Neural cell (in vitro differentiated cells): ENCODE data around the gene CP. TPM values are rescaled to one million over a fixed set of nuclear protein-coding genes. Genes with fewer than 3 reads are reported as not detected.

Experiments used
- H2AFZ ChIP-seq: fragments of 200-600, 300-800 bp; sonication (generic), shearing (Covaris generic); 2 replicates; pipeline ENCODE4 v1.6.0; 2014; ENCODE audit warnings: low read depth, mild to moderate bottlenecking, antibody characterized with exemption, low read length, moderate library complexity
- H3F3A ChIP-seq: fragments of 200-600 bp; shearing (Covaris generic); 2 replicates; pipeline ENCODE4 v1.6.1; 2016; ENCODE audit warnings: mild to moderate bottlenecking, moderate library complexity, mixed read lengths, antibody characterized with exemption, low read length; ENCODE audit not compliant: insufficient read depth, poor library complexity, severe bottlenecking
- H3K27ac ChIP-seq: fragments of 200-600, 300-800 bp; sonication (generic), shearing (Covaris generic); 2 replicates; pipeline ENCODE4 v1.5.1; 2014; ENCODE audit warnings: mild to moderate bottlenecking, low read length, moderate library complexity
- H3K27me3 ChIP-seq: fragments of 300-800, 200-600 bp; sonication (generic), shearing (Covaris generic); 2 replicates; pipeline ENCODE4 v1.6.0; 2014; ENCODE audit warnings: mild to moderate bottlenecking, low read depth, low read length, moderate library complexity; ENCODE audit not compliant: insufficient read depth
- H3K36me3 ChIP-seq: fragments of 300-800, 200-600 bp; sonication (generic), shearing (Covaris generic); 2 replicates; pipeline ENCODE4 v1.5.1; 2014; ENCODE audit warnings: mild to moderate bottlenecking, antibody characterized with exemption, low read length, moderate library complexity; ENCODE audit not compliant: insufficient read depth
- H3K4me2 ChIP-seq: fragments of 300-800, 200-600 bp; sonication (generic), shearing (Covaris generic); 2 replicates; pipeline ENCODE4 v1.6.0; 2014; ENCODE audit warnings: mild to moderate bottlenecking, low read length
- H3K4me3 ChIP-seq: fragments of 300-800, 200-600 bp; sonication (generic), shearing (Covaris generic); 2 replicates; pipeline ENCODE4 v1.5.1; 2014; ENCODE audit warnings: mild to moderate bottlenecking, low read length, moderate library complexity
- H3K79me2 ChIP-seq: fragments of 200-600 bp; shearing (Covaris generic); replicated peaks from 2 replicates; pipeline ENCODE4 v1.6.0; 2014; ENCODE audit warnings: mild to moderate bottlenecking, low read length, moderate library complexity; ENCODE audit not compliant: insufficient read depth
- H3K9ac ChIP-seq: fragments of 300-800, 200-600 bp; sonication (generic), shearing (Covaris generic); 2 replicates; pipeline ENCODE4 v1.6.1; 2016; ENCODE audit warnings: mild to moderate bottlenecking, low read length, mixed read lengths
- H3K9me2 ChIP-seq: fragments of 200-600 bp; shearing (Covaris generic); 2 replicates; pipeline ENCODE4 v1.6.1; 2016; ENCODE audit warnings: mild to moderate bottlenecking, low read length, mixed read lengths; ENCODE audit not compliant: insufficient read depth
- H3K9me3 ChIP-seq: fragments of 200-600, 300-800 bp; sonication (generic), shearing (Covaris generic); 2 replicates; pipeline ENCODE4 v1.6.1; 2016; ENCODE audit warnings: mild to moderate bottlenecking, mixed run types, low read length, moderate library complexity, mixed read lengths
- H4K20me1 ChIP-seq: fragments of 200-600 bp; shearing (Covaris generic); 2 replicates; pipeline ENCODE4 v1.6.1; 2016; ENCODE audit warnings: mild to moderate bottlenecking, mixed run types; ENCODE audit not compliant: insufficient read depth
- CTCF ChIP-seq: fragments of 450-650 bp; IDR thresholded peaks from 2 replicates; pipeline ENCODE4 v1.5.1; 2014; ENCODE audit warnings: antibody characterized with exemption, mild to moderate bottlenecking, moderate library complexity; ENCODE audit not compliant: poor library complexity, severe bottlenecking
- EP300 ChIP-seq: fragments of 450-650 bp; conservative IDR thresholded peaks from 2 replicates; pipeline ENCODE4 v1.6.1; 2014; ENCODE audit warnings: antibody characterized with exemption, mild to moderate bottlenecking, moderate library complexity; ENCODE audit not compliant: poor library complexity, severe bottlenecking
- EZH2 ChIP-seq: fragments of 200-600, 300-800 bp; shearing (Covaris generic), sonication (generic); IDR thresholded peaks from 2 replicates; pipeline ENCODE4 v1.6.1; 2014; ENCODE audit warnings: antibody characterized with exemption, low read length, borderline replicate concordance, mild to moderate bottlenecking; ENCODE audit not compliant: insufficient read depth, poor library complexity, severe bottlenecking
- MXI1 ChIP-seq: fragments of 450-650 bp; conservative IDR thresholded peaks from 2 replicates; pipeline ENCODE4 v1.6.1; 2014; ENCODE audit warnings: antibody characterized with exemption, mild to moderate bottlenecking; ENCODE audit not compliant: poor library complexity, severe bottlenecking
- POLR2AphosphoS5 ChIP-seq: IDR thresholded peaks from 2 replicates; pipeline ENCODE4 v1.6.1; 2012
- RAD21 ChIP-seq: fragments of 450-650 bp; conservative IDR thresholded peaks from 2 replicates; pipeline ENCODE4 v1.6.1; 2014; ENCODE audit warnings: antibody characterized with exemption, mild to moderate bottlenecking, moderate library complexity
- REST ChIP-seq: IDR thresholded peaks from 2 replicates; pipeline ENCODE4 v1.6.1; 2012; ENCODE audit warnings: borderline replicate concordance
- SMC3 ChIP-seq: fragments of 450-650 bp; conservative IDR thresholded peaks from 2 replicates; pipeline ENCODE4 v1.6.1; 2014; ENCODE audit warnings: antibody characterized with exemption, mild to moderate bottlenecking, moderate library complexity; ENCODE audit not compliant: poor library complexity
- TAF1 ChIP-seq: IDR thresholded peaks from 2 replicates; pipeline ENCODE4 v1.6.1; 2012; ENCODE audit warnings: low read depth
- polyA plus RNA-seq: library from polyadenylated mRNA; depleted of rRNA; stranded (reverse); fragments of >200 nt; gene quantifications from 2 replicates; pipeline ENCODE4 v1.2.3, GENCODE V29; 2014

The CP gene
- polyA plus RNA-seq, 1 donor from 2014 or later: not detected

GRCh38 chr3:149174901-149175300 lies 46.7 kb downstream of the CP start:
- Histone ChIP-seq H2AFZ (no peak overlapping the region), H3K36me3 (peaks cover 9% of the 10 kb centered on the region), H3K9me2 (no peaks in the 10 kb centered on the region), H3K27ac (no peak overlapping the region), H3K27me3 (no peaks in the 10 kb centered on the region), H3K9me3 (peaks cover 7% of the 10 kb centered on the region), H3F3A (no peaks in the 10 kb centered on the region), H3K9ac (no peak overlapping the region), H4K20me1 (no peaks in the 10 kb centered on the region), H3K79me2 (no peaks in the 10 kb centered on the region), H3K4me2 (no peak overlapping the region), H3K4me3 (no peak overlapping the region)
- no peak for TF ChIP-seq SMC3
- no peak for TF ChIP-seq TAF1
- TF ChIP-seq EP300: no peak
- no peak for TF ChIP-seq REST
- no peak for TF ChIP-seq POLR2AphosphoS5

GRCh38 chr3:149170672-149171071 lies 51.0 kb downstream of the CP start:
- no peak overlapping the region for H3K27ac ChIP-seq
- H3K27me3 ChIP-seq: no peaks in the 10 kb centered on the region
- H2AFZ ChIP-seq: no peak overlapping the region
- H3K9me2 ChIP-seq: no peaks in the 10 kb centered on the region
- H3K36me3 ChIP-seq: peaks cover 9% of the 10 kb centered on the region
- no peaks in the 10 kb centered on the region for H3K9me3 ChIP-seq
- no peak overlapping the region for H3K9ac ChIP-seq
- no peak for TF ChIP-seq EP300
- TF ChIP-seq MXI1: no peak
- no peak for TF ChIP-seq RAD21
- no peak for TF ChIP-seq POLR2AphosphoS5
- TF ChIP-seq REST: no peak
- no peak for TF ChIP-seq CTCF
- no peak for TF ChIP-seq EZH2
- TF ChIP-seq TAF1: no peak
- no peak for TF ChIP-seq SMC3
- H3F3A ChIP-seq: no peaks in the 10 kb centered on the region
- H3K79me2 ChIP-seq: no peaks in the 10 kb centered on the region
- no peak overlapping the region for H3K4me3 ChIP-seq
- no peaks in the 10 kb centered on the region for H4K20me1 ChIP-seq
- H3K4me2 ChIP-seq: no peak overlapping the region
